GM23338 (cell line): ENCODE data around the gene CENPA. TPM values are rescaled to one million over a fixed set of nuclear protein-coding genes. Genes with fewer than 3 reads are reported as not detected.
"Not testable (repeated sequence)": the region's sequence is repeated elsewhere in the genome, so short reads cannot be mapped to it uniquely, and the experiment has no call there.

Experiments used
- ATAC-seq: fragments of 200-7000 bp; cut with Tn5 transposase; 3 replicates; pipeline ENCODE4 v1.9.1; 2020
- DNase-seq: peaks from one replicate; pipeline ENCODE4 v3.0.0-alpha.2; 2015; ENCODE audit warnings: low spot score
- H2AFZ ChIP-seq: fragments of 200-600 bp; sonication (generic); 2 replicates; pipeline ENCODE4 v1.8.0; 2016; ENCODE audit warnings: antibody characterized with exemption, mild to moderate bottlenecking, moderate library complexity
- H3F3A ChIP-seq: fragments of 200-600 bp; sonication (generic); replicated peaks from 2 replicates; pipeline ENCODE4 v1.8.0; 2017; ENCODE audit warnings: antibody characterized with exemption, mixed run types, low read depth
- H3K27ac ChIP-seq: fragments of 200-600 bp; sonication (generic); 2 replicates; pipeline ENCODE4 v1.6.1; 2016; ENCODE audit warnings: low read depth
- H3K27me3 ChIP-seq: fragments of 200-600 bp; sonication (generic); 2 replicates; pipeline ENCODE4 v1.8.0; 2016; ENCODE audit warnings: mild to moderate bottlenecking, mixed run types, moderate library complexity; ENCODE audit not compliant: insufficient read depth
- H3K36me3 ChIP-seq: fragments of 200-600 bp; sonication (generic); 2 replicates; pipeline ENCODE4 v1.8.0; 2016; ENCODE audit warnings: mild to moderate bottlenecking; ENCODE audit not compliant: insufficient read depth
- H3K4me1 ChIP-seq: fragments of 200-600 bp; sonication (generic); 2 replicates; pipeline ENCODE4 v1.8.0; 2016; ENCODE audit warnings: mild to moderate bottlenecking, moderate library complexity; ENCODE audit not compliant: insufficient read depth
- H3K4me2 ChIP-seq: fragments of 200-600 bp; sonication (generic); 2 replicates; pipeline ENCODE4 v1.7.1; 2017; ENCODE audit warnings: mixed run types
- H3K4me3 ChIP-seq: fragments of 200-600 bp; sonication (generic); 2 replicates; pipeline ENCODE4 v1.6.1; 2016; ENCODE audit warnings: mixed run types
- H3K79me2 ChIP-seq: fragments of 200-600 bp; sonication (generic); replicated peaks from 2 replicates; pipeline ENCODE4 v1.8.0; 2017; ENCODE audit warnings: mild to moderate bottlenecking; ENCODE audit not compliant: insufficient read depth
- H3K9me2 ChIP-seq: fragments of 200-600 bp; sonication (generic); 2 replicates; pipeline ENCODE4 v1.8.0; 2017; ENCODE audit not compliant: insufficient read depth
- H4K20me1 ChIP-seq: fragments of 200-600 bp; sonication (generic); replicated peaks from 2 replicates; pipeline ENCODE4 v1.8.0; 2017; ENCODE audit warnings: mild to moderate bottlenecking; ENCODE audit not compliant: insufficient read depth
- H3K27ac Mint-ChIP-seq: 2 replicates; pipeline ENCODE4 v1.8.0; 2020; ENCODE audit warnings: inconsistent platforms, mild to moderate bottlenecking, moderate library complexity, mixed read lengths
- H3K27me3 Mint-ChIP-seq: 3 replicates; pipeline ENCODE4 v1.8.0; 2022; ENCODE audit warnings: low read depth, mild to moderate bottlenecking, moderate library complexity, mixed read lengths, inconsistent platforms; ENCODE audit not compliant: insufficient read depth, poor library complexity
- H3K36me3 Mint-ChIP-seq: 3 replicates; pipeline ENCODE4 v1.8.0; 2021; ENCODE audit warnings: low read depth, mild to moderate bottlenecking, inconsistent platforms, moderate library complexity, mixed read lengths
- H3K4me1 Mint-ChIP-seq: 3 replicates; pipeline ENCODE4 v1.8.0; 2020; ENCODE audit warnings: mild to moderate bottlenecking, inconsistent platforms, mixed read lengths
- H3K4me3 Mint-ChIP-seq: 3 replicates; pipeline ENCODE4 v1.8.0; 2021; ENCODE audit warnings: moderate library complexity, mild to moderate bottlenecking, inconsistent platforms, mixed read lengths
- H3K9me3 Mint-ChIP-seq: 3 replicates; pipeline ENCODE4 v1.8.0; 2020; ENCODE audit warnings: moderate library complexity, mild to moderate bottlenecking, inconsistent platforms, mixed read lengths
- CREB1 ChIP-seq: fragments of 250-450 bp; sonication (Bioruptor Pico); IDR thresholded peaks from 2 replicates; pipeline ENCODE4 v1.5.0; 2020; ENCODE audit warnings: low read depth, mild to moderate bottlenecking, moderate library complexity
- NANOG ChIP-seq: IDR thresholded peaks from 2 replicates; pipeline ENCODE4 v1.6.1; 2016; ENCODE audit warnings: antibody characterized with exemption, borderline replicate concordance
- POLR2AphosphoS5 ChIP-seq: IDR thresholded peaks from 2 replicates; pipeline ENCODE4 v1.6.1; 2016; ENCODE audit warnings: antibody characterized with exemption, low read depth
- polyA plus RNA-seq: library from polyadenylated mRNA; unstranded; fragments of >200 nt; fragmentation: Nextera tagmentation; extraction: Ambion mirVana; gene quantifications from 2 replicates; pipeline ENCODE4 v1.2.1, GENCODE V29; 2016
- total RNA-seq: library from RNA; depleted of rRNA; stranded (reverse); fragments of >200 nt; shearing (Covaris generic); gene quantifications from 2 replicates; pipeline ENCODE4 v1.2.3, GENCODE V29; 2014
- TF ChIP-seq, protein P1 (sequence below): IDR thresholded peaks from 2 replicates; pipeline ENCODE4 v1.6.1; 2016; ENCODE audit warnings: antibody characterized with exemption
- TF ChIP-seq, protein P2 (sequence below): fragments of 250-450 bp; sonication (Bioruptor Pico); IDR thresholded peaks from 2 replicates; pipeline ENCODE4 v1.5.0; 2020; ENCODE audit warnings: mild to moderate bottlenecking, moderate library complexity

Gene CENPA
- total and polyA plus RNA-seq, 2 experiments from 2014 or later = 16.8 to 24.2 TPM

DNA sequence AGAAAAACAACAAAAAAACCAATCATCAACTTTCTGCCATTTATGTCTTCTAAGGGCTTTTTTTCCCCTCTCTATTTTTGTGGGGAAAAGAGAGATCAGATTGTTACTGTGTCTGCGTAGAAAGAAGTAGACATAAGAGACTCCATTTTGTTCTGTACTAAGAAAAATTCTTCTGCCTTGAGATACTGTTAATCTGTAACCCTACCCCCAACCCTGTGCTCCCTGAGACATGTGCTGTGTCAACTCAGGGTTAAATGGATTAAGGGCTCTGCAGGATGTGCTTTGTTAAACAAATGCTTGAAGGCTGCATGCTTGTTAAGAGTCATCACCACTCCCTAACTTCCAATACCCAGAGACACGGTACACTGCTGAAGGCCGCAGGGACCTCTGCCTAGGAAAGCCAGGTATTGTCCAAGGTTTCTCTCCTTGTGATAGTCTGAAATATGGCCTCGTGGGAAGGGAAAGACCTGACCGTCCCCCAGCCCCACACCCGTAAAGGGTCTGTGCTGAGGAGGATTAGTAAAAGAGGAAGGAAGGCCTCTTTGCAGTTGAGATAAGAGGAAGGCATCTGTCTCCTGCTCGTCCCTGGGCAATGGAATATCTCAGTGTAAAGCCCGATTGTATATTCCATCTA is 36.0 kb upstream of the CENPA start:
- peak overlapping the region; percentile 39 for H3K4me3 ChIP-seq
- Mint-ChIP-seq H3K9me3 (peaks cover 13% of the 10 kb centered on the region), H3K4me1 (peaks cover 35% of the 10 kb centered on the region), H3K27me3 (peaks cover 26% of the 10 kb centered on the region), H3K27ac (peak overlapping the region; percentile 92), H3K4me3 (peak overlapping the region; percentile 72)
- not testable (repeated sequence) for H3K36me3 ChIP-seq, H2AFZ ChIP-seq, H3K79me2 ChIP-seq, H3F3A ChIP-seq, H3K36me3 Mint-ChIP-seq, H4K20me1 ChIP-seq, H3K9me2 ChIP-seq
- H3K4me2 ChIP-seq = peak overlapping the region; percentile 65
- TF ChIP-seq, protein P1, sequence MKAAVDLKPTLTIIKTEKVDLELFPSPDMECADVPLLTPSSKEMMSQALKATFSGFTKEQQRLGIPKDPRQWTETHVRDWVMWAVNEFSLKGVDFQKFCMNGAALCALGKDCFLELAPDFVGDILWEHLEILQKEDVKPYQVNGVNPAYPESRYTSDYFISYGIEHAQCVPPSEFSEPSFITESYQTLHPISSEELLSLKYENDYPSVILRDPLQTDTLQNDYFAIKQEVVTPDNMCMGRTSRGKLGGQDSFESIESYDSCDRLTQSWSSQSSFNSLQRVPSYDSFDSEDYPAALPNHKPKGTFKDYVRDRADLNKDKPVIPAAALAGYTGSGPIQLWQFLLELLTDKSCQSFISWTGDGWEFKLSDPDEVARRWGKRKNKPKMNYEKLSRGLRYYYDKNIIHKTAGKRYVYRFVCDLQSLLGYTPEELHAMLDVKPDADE = peak; percentile 57
- TF ChIP-seq NANOG (peak; percentile 63), CREB1 (CRISPR knock-in tag) (peak; percentile 63), POLR2AphosphoS5 (peak; percentile 45; the same call in 1 of the 2 replicates)
- TF ChIP-seq, protein P2, sequence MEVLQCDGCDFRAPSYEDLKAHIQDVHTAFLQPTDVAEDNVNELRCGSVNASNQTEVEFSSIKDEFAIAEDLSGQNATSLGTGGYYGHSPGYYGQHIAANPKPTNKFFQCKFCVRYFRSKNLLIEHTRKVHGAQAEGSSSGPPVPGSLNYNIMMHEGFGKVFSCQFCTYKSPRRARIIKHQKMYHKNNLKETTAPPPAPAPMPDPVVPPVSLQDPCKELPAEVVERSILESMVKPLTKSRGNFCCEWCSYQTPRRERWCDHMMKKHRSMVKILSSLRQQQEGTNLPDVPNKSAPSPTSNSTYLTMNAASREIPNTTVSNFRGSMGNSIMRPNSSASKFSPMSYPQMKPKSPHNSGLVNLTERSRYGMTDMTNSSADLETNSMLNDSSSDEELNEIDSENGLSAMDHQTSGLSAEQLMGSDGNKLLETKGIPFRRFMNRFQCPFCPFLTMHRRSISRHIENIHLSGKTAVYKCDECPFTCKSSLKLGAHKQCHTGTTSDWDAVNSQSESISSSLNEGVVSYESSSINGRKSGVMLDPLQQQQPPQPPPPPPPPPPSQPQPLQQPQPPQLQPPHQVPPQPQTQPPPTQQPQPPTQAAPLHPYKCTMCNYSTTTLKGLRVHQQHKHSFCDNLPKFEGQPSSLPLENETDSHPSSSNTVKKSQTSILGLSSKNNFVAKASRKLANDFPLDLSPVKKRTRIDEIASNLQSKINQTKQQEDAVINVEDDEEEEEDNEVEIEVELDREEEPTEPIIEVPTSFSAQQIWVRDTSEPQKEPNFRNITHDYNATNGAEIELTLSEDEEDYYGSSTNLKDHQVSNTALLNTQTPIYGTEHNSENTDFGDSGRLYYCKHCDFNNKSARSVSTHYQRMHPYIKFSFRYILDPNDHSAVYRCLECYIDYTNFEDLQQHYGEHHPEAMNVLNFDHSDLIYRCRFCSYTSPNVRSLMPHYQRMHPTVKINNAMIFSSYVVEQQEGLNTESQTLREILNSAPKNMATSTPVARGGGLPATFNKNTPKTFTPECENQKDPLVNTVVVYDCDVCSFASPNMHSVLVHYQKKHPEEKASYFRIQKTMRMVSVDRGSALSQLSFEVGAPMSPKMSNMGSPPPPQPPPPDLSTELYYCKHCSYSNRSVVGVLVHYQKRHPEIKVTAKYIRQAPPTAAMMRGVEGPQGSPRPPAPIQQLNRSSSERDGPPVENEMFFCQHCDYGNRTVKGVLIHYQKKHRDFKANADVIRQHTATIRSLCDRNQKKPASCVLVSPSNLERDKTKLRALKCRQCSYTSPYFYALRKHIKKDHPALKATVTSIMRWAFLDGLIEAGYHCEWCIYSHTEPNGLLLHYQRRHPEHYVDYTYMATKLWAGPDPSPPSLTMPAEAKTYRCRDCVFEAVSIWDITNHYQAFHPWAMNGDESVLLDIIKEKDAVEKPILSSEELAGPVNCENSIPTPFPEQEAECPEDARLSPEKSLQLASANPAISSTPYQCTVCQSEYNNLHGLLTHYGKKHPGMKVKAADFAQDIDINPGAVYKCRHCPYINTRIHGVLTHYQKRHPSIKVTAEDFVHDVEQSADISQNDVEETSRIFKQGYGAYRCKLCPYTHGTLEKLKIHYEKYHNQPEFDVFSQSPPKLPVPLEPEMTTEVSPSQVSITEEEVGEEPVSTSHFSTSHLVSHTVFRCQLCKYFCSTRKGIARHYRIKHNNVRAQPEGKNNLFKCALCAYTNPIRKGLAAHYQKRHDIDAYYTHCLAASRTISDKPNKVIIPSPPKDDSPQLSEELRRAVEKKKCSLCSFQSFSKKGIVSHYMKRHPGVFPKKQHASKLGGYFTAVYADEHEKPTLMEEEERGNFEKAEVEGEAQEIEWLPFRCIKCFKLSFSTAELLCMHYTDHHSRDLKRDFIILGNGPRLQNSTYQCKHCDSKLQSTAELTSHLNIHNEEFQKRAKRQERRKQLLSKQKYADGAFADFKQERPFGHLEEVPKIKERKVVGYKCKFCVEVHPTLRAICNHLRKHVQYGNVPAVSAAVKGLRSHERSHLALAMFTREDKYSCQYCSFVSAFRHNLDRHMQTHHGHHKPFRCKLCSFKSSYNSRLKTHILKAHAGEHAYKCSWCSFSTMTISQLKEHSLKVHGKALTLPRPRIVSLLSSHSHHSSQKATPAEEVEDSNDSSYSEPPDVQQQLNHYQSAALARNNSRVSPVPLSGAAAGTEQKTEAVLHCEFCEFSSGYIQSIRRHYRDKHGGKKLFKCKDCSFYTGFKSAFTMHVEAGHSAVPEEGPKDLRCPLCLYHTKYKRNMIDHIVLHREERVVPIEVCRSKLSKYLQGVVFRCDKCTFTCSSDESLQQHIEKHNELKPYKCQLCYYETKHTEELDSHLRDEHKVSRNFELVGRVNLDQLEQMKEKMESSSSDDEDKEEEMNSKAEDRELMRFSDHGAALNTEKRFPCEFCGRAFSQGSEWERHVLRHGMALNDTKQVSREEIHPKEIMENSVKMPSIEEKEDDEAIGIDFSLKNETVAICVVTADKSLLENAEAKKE (CRISPR knock-in tag) = peak; percentile 6; the same call in 1 of the 2 replicates
- H3K27me3 ChIP-seq = peaks cover 39% of the 10 kb centered on the region
- H3K27ac ChIP-seq = peak overlapping the region; percentile 18; the same call in 1 of the 2 replicates
- peaks cover 30% of the 10 kb centered on the region for H3K4me1 ChIP-seq
- DNase-seq = peak; percentile 83
- ATAC-seq = peak; percentile 45

DNA sequence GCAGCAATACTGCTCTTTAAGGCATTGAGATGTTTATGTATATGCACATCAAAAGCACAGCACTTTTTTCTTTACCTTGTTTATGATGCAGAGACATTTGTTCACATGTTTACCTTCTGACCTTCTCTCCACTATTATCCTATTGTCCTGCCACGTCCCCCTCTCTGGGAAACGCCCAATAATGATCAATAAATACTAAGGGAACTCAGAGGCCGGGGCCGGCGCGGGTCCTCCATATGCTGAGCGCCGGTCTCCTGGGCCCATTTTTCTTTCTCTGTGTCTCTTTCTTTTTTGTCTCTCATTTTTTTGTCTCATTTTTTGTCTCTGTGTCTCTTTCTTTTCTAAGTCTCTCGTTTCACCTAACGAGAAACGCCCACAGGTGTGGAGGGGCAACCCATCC is 35.4 kb upstream of the CENPA start:
- not testable (repeated sequence) for ATAC-seq, H3K36me3 Mint-ChIP-seq, H3K79me2 ChIP-seq, H2AFZ ChIP-seq, H4K20me1 ChIP-seq, H3F3A ChIP-seq, H3K36me3 ChIP-seq, H3K9me2 ChIP-seq
- peaks cover 39% of the 10 kb centered on the region for H3K27me3 ChIP-seq
- peak; percentile 34 for DNase-seq
- peak overlapping the region; percentile 18; the same call in 1 of the 2 replicates for H3K27ac ChIP-seq
- peak overlapping the region; percentile 39 for H3K4me3 ChIP-seq
- Mint-ChIP-seq H3K27ac (peak overlapping the region; percentile 92), H3K27me3 (peaks cover 26% of the 10 kb centered on the region), H3K4me1 (peaks cover 41% of the 10 kb centered on the region), H3K4me3 (peak overlapping the region; percentile 72), H3K9me3 (peaks cover 13% of the 10 kb centered on the region)
- peaks cover 36% of the 10 kb centered on the region for H3K4me1 ChIP-seq
- peak overlapping the region; percentile 65 for H3K4me2 ChIP-seq
